H9 (cell line): ENCODE measurements around the gene TRANK1. TPM values are rescaled to one million over a fixed set of nuclear protein-coding genes. Genes with fewer than 3 reads are reported as not detected.

ENCODE experiments used
- DNase-seq: peaks from one replicate; pipeline ENCODE4 v3.0.0-alpha.2; 2017
- H2AFZ ChIP-seq: one replicate; pipeline ENCODE4 v1.6.1; 2013; ENCODE audit warnings: mild to moderate bottlenecking, low read length, control low read depth, moderate library complexity
- H2AK5ac ChIP-seq: 2 replicates; pipeline ENCODE4 v1.6.1; 2013; ENCODE audit warnings: low read length, control low read depth, mixed read lengths; ENCODE audit not compliant: insufficient read length
- H2BK120ac ChIP-seq: one replicate; pipeline ENCODE4 v1.6.1; 2013; ENCODE audit warnings: low read depth, mild to moderate bottlenecking, low read length, control low read depth, inconsistent platforms; ENCODE audit not compliant: poor library complexity, severe bottlenecking
- H2BK12ac ChIP-seq: 2 replicates; pipeline ENCODE4 v1.6.1; 2013; ENCODE audit warnings: low read length, control low read depth, mixed read lengths, low read depth; ENCODE audit not compliant: insufficient read length
- H2BK15ac ChIP-seq: 2 replicates; pipeline ENCODE4 v1.6.1; 2013; ENCODE audit warnings: low read depth, low read length, control low read depth
- H2BK20ac ChIP-seq: one replicate; pipeline ENCODE4 v1.6.1; 2013; ENCODE audit warnings: low read depth, mild to moderate bottlenecking, low read length, control low read depth, inconsistent platforms; ENCODE audit not compliant: poor library complexity, severe bottlenecking
- H2BK5ac ChIP-seq: 2 replicates; pipeline ENCODE4 v1.6.1; 2013; ENCODE audit warnings: low read length, control low read depth, mixed read lengths; ENCODE audit not compliant: insufficient read length
- H3K14ac ChIP-seq: 2 replicates; pipeline ENCODE4 v1.6.1; 2013; ENCODE audit warnings: low read length, control low read depth; ENCODE audit not compliant: insufficient read depth
- H3K18ac ChIP-seq: 2 replicates; pipeline ENCODE4 v1.6.1; 2013; ENCODE audit warnings: low read depth, mild to moderate bottlenecking, mixed read lengths, low read length, control low read depth; ENCODE audit not compliant: insufficient read length
- H3K23ac ChIP-seq: 2 replicates; pipeline ENCODE4 v1.6.1; 2013; ENCODE audit warnings: low read length, control low read depth, mixed read lengths, low read depth; ENCODE audit not compliant: insufficient read length
- H3K23me2 ChIP-seq: 2 replicates; pipeline ENCODE4 v1.6.1; 2013; ENCODE audit warnings: low read depth, mild to moderate bottlenecking, mixed read lengths, low read length, control low read depth; ENCODE audit not compliant: insufficient read length, poor library complexity, severe bottlenecking
- H3K27ac ChIP-seq: 2 replicates; pipeline ENCODE4 v1.5.1; 2013; ENCODE audit warnings: low read length, control low read depth, mixed read lengths, low read depth; ENCODE audit not compliant: insufficient read length
- H3K27me3 ChIP-seq: 2 replicates; pipeline ENCODE4 v1.6.1; 2013; ENCODE audit warnings: low read length, control low read depth, inconsistent platforms; ENCODE audit not compliant: insufficient read depth
- H3K4ac ChIP-seq: 2 replicates; pipeline ENCODE4 v1.6.1; 2013; ENCODE audit warnings: low read depth, mild to moderate bottlenecking, control low read depth, inconsistent platforms, low read length, moderate library complexity
- H3K4me1 ChIP-seq: 2 replicates; pipeline ENCODE4 v1.6.1; 2013; ENCODE audit warnings: low read length, control low read depth, inconsistent platforms; ENCODE audit not compliant: insufficient read depth
- H3K4me2 ChIP-seq: 2 replicates; pipeline ENCODE4 v1.6.1; 2013; ENCODE audit warnings: low read length, control low read depth, mixed read lengths; ENCODE audit not compliant: insufficient read length, insufficient read depth
- H3K56ac ChIP-seq: 2 replicates; pipeline ENCODE4 v1.6.1; 2013; ENCODE audit warnings: low read depth, mild to moderate bottlenecking, mixed read lengths, low read length, control low read depth; ENCODE audit not compliant: insufficient read length
- H3K79me1 ChIP-seq: 2 replicates; pipeline ENCODE4 v1.6.1; 2013; ENCODE audit warnings: low read depth, mild to moderate bottlenecking, moderate library complexity, low read length, control low read depth, inconsistent platforms; ENCODE audit not compliant: insufficient read depth, poor library complexity, severe bottlenecking
- H3K79me2 ChIP-seq: 2 replicates; pipeline ENCODE4 v1.6.1; 2013; ENCODE audit warnings: low read length, control low read depth, inconsistent platforms; ENCODE audit not compliant: insufficient read depth
- H3K9ac ChIP-seq: 2 replicates; pipeline ENCODE4 v1.6.1; 2013; ENCODE audit warnings: low read length, control low read depth, mixed read lengths; ENCODE audit not compliant: insufficient read length; ENCODE audit errors: extremely low read depth
- H3K9me3 ChIP-seq: one replicate; pipeline ENCODE4 v1.6.1; 2013; ENCODE audit warnings: low read depth, low read length, inconsistent platforms; ENCODE audit not compliant: control insufficient read depth
- H3T11ph ChIP-seq: one replicate; pipeline ENCODE4 v1.6.1; 2013; ENCODE audit warnings: mild to moderate bottlenecking, low read length, control low read depth, inconsistent platforms
- H4K20me1 ChIP-seq: one replicate; pipeline ENCODE4 v1.6.1; 2013; ENCODE audit not compliant: control insufficient read depth, insufficient read length, insufficient read depth
- H4K5ac ChIP-seq: 2 replicates; pipeline ENCODE4 v1.6.1; 2013; ENCODE audit warnings: low read depth, mild to moderate bottlenecking, mixed read lengths, low read length, control low read depth; ENCODE audit not compliant: insufficient read length
- H4K8ac ChIP-seq: replicated peaks from 2 replicates; pipeline ENCODE4 v1.6.1; 2013; ENCODE audit warnings: low read length, control low read depth, mixed read lengths, low read depth; ENCODE audit not compliant: insufficient read length
- H4K91ac ChIP-seq: 2 replicates; pipeline ENCODE4 v1.6.1; 2013; ENCODE audit warnings: low read depth, mild to moderate bottlenecking, moderate library complexity, mixed read lengths, low read length, control low read depth; ENCODE audit not compliant: insufficient read length
- H3K27ac Mint-ChIP-seq, 3 experiments: 2 replicates in 2 of 3; 3 replicates in 1 of 3; pipeline ENCODE4 v1.8.0; 2020 to 2021; ENCODE audit warnings: mixed read lengths in 3 of 3, mild to moderate bottlenecking in 1 of 3, moderate library complexity in 1 of 3
- H3K27me3 Mint-ChIP-seq: 2 replicates; pipeline ENCODE4 v1.8.0; 2021; ENCODE audit warnings: low read depth, mild to moderate bottlenecking, moderate library complexity, mixed read lengths
- H3K36me3 Mint-ChIP-seq, 3 experiments: 2 replicates in 2 of 3; 3 replicates in 1 of 3; pipeline ENCODE4 v1.8.0; 2020 to 2021; ENCODE audit warnings: low read depth in 3 of 3, mixed read lengths in 3 of 3; ENCODE audit not compliant: insufficient read depth in 1 of 3
- H3K4me1 Mint-ChIP-seq, 2 experiments: 2 replicates each; pipeline ENCODE4 v1.8.0; 2020; ENCODE audit warnings: mixed read lengths in 2 of 2
- H3K4me3 Mint-ChIP-seq, 2 experiments: 2 replicates in 1 of 2; 3 replicates in 1 of 2; pipeline ENCODE4 v1.8.0; 2020 to 2021; ENCODE audit warnings: mild to moderate bottlenecking in 2 of 2, mixed read lengths in 2 of 2, moderate library complexity in 1 of 2
- H3K9me3 Mint-ChIP-seq, 2 experiments: 2 replicates in 1 of 2; 3 replicates in 1 of 2; pipeline ENCODE4 v1.8.0; 2020; ENCODE audit warnings: mild to moderate bottlenecking in 2 of 2, mixed read lengths in 2 of 2, moderate library complexity in 1 of 2
- CTCF ChIP-seq: fragments of 200-600 bp; sonication (generic); conservative IDR thresholded peaks from 3 replicates; pipeline ENCODE4 v1.8.0; 2021; ENCODE audit warnings: antibody characterized with exemption, mild to moderate bottlenecking
- WGBS: extraction: QIAGEN DNeasy Blood & Tissue Kit; methylation state at CpG from one replicate; pipeline ENCODE4 v1.1.7; 2013; ENCODE audit warnings: missing lambda C conversion rate, low lambda C conversion rate, mixed read lengths; ENCODE audit not compliant: insufficient read length; ENCODE audit errors: extremely low coverage; 5-methylcytosine and 5-hydroxymethylcytosine counted together
- total RNA-seq: library from RNA; stranded (reverse); gene quantifications from 2 replicates; pipeline ENCODE4 v1.2.1, GENCODE V29; 2021

The TRANK1 gene
- total RNA-seq, 1 experiment from 2014 or later: 5.9 TPM

- H3K27me3 ChIP-seq: no peaks in the 10 kb centered on the region
- no CpG with 5 or more reads among the region's 3 CpGs for WGBS
- no peak overlapping the region for H3K4ac ChIP-seq
- H3K56ac ChIP-seq: no peak overlapping the region
- H4K91ac ChIP-seq: no peak overlapping the region
- no peaks in the 10 kb centered on the region for H3K4me1 ChIP-seq
- no peaks in the 10 kb centered on the region for H3K79me2 ChIP-seq
- H3K27me3 Mint-ChIP-seq: no peaks in the 10 kb centered on the region
- no peaks in the 10 kb centered on the region for H3K79me1 ChIP-seq
- H4K20me1 ChIP-seq: no peaks in the 10 kb centered on the region
- no peak overlapping the region for H4K5ac ChIP-seq
- H3K9ac ChIP-seq: no peak overlapping the region
- no peak overlapping the region for H3K23ac ChIP-seq
- no peak overlapping the region for H2BK15ac ChIP-seq
- no peak overlapping the region for H3K4me2 ChIP-seq
- no peaks in the 10 kb centered on the region for H3K23me2 ChIP-seq
- H3K27ac ChIP-seq: no peak overlapping the region
- DNase-seq: no peak
- H3K14ac ChIP-seq: no peak overlapping the region
- TF ChIP-seq CTCF: no peak
- H3K4me3 Mint-ChIP-seq: no peak overlapping the region
- H2BK5ac ChIP-seq: no peak overlapping the region
- no peak overlapping the region for H2BK12ac ChIP-seq
- no peaks in the 10 kb centered on the region; a peak in 1 of 5 replicates for H3K9me3 Mint-ChIP-seq
- no peak overlapping the region for H2BK20ac ChIP-seq
- H3K18ac ChIP-seq: no peak overlapping the region
- H3K9me3 ChIP-seq: no peaks in the 10 kb centered on the region
- H3K36me3 Mint-ChIP-seq: no peaks in the 10 kb centered on the region
- no peak overlapping the region for H3T11ph ChIP-seq
- H3K4me1 Mint-ChIP-seq: peaks cover 3 to 12% of the 10 kb centered on the region in 2 experiments; a peak in 3 of 4 replicates
- no peak overlapping the region for H2AFZ ChIP-seq
- no peak overlapping the region for H4K8ac ChIP-seq
- no peak overlapping the region for H3K27ac Mint-ChIP-seq
- no peak overlapping the region for H2BK120ac ChIP-seq
- H2AK5ac ChIP-seq: no peak overlapping the region
These were observed 13.2 kb upstream of the TRANK1 start for GRCh38 chr3:36957862-36958686.
